Measurements from ENCODE around the gene PRSS57.

The PRSS57 gene

DNA sequence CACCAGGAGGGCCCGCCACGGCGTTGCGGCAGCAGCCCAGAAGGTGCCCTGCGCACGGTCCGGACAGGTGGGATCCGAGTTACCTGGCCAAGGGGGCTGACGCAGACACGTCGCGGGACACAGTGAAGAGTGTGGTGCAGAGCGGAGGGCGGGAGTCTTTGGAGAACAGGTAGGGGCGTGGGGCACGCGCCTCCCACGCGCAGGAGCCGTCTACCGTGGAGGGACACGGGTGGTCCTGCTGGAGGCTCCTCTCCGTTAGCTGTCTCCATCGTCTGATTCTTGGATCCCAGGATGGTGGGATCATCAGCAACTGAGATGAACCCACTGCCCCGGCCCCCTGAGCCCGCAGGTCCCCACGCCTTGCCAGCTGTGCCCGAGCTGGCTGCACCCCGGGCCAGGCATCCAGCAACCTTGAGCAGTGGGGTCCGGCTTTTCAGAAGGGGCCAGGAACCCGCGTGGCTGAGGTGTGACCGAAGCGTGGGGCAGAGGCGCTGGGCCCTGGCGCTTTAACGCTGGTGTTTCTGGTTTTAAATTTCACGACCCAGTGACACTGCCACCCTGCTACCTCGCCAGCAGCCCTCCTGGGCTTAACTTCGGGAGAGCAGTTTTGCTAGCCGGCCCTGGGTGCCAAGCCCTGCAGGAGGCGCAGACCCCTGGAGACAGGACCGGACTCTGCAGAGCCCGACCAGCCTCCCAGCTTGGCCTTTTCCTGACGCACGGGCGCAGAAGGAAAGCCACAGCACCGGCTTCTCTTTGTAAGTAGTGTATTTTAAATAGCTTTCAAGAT is 48.3 kb downstream of the PRSS57 start:
- intact Hi-C loops (cut with DNase I), result no loop called here
- no peak for DNase-seq

- intact Hi-C loops (cut with DNase I), result no loop called here
- DNase-seq, result no peak
These were observed 49.1 kb downstream of the PRSS57 start for GRCh38 chr19:645912-646778.

DNA sequence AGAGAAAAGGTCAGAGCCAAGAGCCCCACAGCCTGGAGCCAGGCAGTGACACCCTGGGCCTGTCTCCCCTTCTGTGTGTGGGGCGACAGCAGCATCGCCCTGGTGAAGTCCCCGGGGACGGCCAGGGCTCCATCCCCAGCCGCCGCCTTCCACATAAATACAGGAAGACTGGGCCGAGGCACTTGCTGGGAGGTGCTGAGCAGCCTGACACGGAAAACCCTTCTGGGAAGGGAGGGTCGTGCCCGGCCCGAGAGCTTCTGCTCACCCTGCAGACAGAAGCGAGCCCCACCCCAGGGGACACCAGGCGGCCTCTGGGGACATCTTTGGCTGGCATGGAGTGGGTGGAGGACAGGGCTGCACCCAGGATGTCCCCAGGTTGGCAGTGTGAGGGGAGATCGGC is 50.5 kb downstream of the PRSS57 start:
- no peak for DNase-seq
- intact Hi-C loops (cut with DNase I), result no loop called here

DNA sequence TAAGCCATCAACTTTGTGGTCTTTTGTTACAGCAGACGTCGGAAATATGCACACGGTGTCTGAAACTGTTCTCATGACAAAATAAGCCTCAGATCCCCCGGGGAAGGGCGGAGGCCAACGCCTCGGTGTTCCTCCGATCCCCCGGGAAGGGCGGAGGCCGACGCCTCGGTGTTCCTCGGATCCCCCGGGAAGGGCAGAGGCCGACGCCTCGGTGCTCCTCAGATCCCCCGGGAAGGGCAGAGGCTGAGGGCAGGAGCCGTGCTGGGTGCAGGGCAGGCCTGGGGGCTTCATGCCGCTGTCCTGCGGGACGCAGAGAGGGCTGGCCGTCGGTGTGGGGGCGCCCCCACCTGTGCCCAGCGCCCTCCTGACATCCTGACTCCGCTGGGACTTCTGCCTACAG is 50.9 kb downstream of the PRSS57 start:
- intact Hi-C loops (cut with DNase I), result no loop called here
- no peak for DNase-seq

GRCh38 chr19:643736-644135 is 51.5 kb downstream of the PRSS57 start:
- intact Hi-C loops (cut with DNase I), result no loop called here
- DNase-seq, result no peak

GRCh38 chr19:642767-643727 is 52.2 kb downstream of the PRSS57 start:
- intact Hi-C loops (cut with DNase I), result no loop called here
- DNase-seq, result no peak

- intact Hi-C loops (cut with DNase I), result no loop called here
- no peak for DNase-seq
These were observed 53.5 kb downstream of the PRSS57 start for GRCh38 chr19:641702-642101.

DNA sequence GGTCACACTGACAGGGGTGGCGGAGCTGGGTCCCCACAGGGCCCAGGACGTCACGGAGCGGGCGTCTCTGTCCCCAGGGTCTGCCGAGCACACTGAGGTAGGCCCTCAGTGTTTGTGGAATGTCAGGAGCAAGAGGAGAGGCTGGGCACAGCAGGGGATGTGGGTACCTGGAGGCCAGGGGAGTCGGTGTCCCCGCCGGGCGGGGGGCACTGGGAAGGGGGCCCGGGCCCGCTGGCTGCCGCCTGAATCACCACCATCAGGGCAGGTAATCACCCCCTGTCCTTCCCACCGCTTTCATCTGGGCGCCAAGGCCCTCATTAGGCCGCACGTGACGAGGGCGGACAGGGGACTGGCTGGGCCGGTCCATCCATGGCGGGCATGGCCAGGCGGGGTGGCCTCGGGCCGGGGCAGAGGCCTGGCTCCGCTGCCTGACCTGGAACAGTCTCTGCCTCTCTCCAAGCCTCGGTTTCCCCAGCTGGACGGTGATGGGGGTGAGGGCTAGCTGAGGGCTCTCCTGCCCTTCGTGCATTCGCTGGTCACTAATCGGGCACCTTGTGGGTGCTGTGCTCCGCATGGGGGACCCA is 54.6 kb downstream of the PRSS57 start:
- intact Hi-C loops (cut with DNase I), result no loop called here
- DNase-seq, result no peak

GRCh38 chr19:640161-640558 is 55.1 kb downstream of the PRSS57 start:
- intact Hi-C loops (cut with DNase I), result no loop called here
- DNase-seq, result no peak

DNA sequence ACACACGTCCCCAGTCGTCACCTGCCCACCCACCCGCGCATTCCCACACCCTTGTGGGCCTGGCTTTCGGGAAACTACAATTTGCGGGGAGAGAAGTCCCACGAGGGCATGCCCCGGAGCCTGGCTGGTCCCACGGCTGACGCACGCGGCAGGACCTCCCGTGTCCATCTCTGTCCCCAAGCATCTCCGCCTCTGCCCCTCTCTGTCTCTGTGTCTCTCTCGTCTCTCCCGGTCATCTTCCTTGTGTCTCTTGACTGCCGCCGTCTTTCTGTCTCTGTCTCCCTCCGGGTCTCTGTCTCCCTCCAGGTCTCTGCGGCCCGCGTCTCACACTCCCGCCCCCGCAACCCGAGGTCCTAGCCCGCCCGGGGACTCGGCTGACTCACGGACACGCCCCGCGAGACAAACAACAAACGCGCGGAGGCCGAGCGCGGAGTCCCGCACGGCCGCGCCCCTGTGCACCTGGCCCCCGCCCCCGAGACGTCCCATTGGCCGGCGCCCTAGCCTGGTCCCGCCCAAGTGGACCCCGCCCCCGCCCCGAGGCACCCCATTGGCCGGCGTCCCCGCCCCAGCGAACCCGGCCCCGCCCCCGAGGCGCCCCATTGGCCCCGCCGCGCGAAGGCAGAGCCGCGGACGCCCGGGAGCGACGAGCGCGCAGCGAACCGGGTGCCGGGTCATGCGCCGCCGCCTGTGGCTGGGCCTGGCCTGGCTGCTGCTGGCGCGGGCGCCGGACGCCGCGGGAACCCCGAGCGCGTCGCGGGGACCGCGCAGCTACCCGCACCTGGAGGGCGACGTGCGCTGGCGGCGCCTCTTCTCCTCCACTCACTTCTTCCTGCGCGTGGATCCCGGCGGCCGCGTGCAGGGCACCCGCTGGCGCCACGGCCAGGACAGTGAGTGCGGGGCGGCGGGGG is 55.7 kb downstream of the PRSS57 start, which contains the start of gene FGF22:
FGF22 (plus strand) TSS at position 627 of the 908 bp plus-strand sequence; CDS start at position 674, 47 bp downstream.
- intact Hi-C loops (cut with DNase I), result no loop called here
- DNase-seq, result peak; percentile 79 to 98 (median 95)

GRCh38 chr19:638906-639252 is 56.4 kb downstream of the PRSS57 start:
- no peak for DNase-seq
- intact Hi-C loops (cut with DNase I), result no loop called here

Measured in head of caudate nucleus (tissue), 42 donors.